IMR-90 (cell line): ENCODE measurements around the gene MMAB.

Experiments
- CHD1 ChIP-seq: IDR thresholded peaks from 2 replicates; pipeline ENCODE4 v1.6.1; 2012; ENCODE audit warnings: low read depth, low read length, improper control_type of control experiment
- MXI1 ChIP-seq: IDR thresholded peaks from 2 replicates; pipeline ENCODE4 v1.6.1; 2012; ENCODE audit warnings: low read depth, mild to moderate bottlenecking, low read length, moderate library complexity, borderline replicate concordance
- POLR2A ChIP-seq: IDR thresholded peaks from 2 replicates; pipeline ENCODE4 v1.6.1; 2012; ENCODE audit warnings: mild to moderate bottlenecking, low read depth, low read length

DNA sequence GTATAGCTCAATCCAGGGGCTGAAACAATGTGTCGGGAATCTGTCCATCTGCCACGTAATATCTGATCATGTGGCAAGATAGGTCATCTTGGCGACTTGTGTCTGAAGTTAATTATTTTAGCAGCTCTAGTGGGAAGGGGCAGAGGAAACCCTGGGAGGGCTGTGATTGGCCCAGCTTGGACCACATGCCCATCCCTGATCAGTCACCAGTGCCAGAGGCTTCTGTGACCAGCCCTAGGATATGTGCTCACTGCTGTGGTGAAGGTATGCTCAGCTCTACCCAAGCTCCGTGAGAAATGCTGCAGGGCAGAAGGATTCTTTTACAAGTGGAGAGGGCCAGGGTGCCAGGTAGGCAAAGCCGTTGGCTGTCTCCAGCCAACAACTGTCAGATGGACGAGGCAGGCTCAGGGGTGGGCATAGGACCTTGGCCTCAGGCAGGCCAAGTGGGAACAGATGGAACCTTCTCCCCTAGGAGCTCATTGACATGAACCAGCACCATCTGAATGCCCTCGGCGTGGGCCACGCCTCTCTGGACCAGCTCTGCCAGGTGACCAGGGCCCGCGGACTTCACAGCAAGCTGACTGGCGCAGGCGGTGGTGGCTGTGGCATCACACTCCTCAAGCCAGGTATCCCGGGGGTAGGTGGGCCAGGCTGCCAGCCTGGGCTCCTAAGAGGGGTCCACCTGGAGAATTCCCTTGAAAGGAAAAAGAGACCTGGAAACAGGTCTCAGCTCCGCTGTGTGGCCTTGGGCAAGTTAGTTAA, 21.4 kb upstream of the MMAB start:
- TF ChIP-seq POLR2A, result no peak
- no peak for TF ChIP-seq CHD1
- no peak for TF ChIP-seq MXI1
